HepG2 (cell line): ENCODE results near the gene SWSAP1. TPM values are rescaled to one million over a fixed set of nuclear protein-coding genes. Genes with fewer than 3 reads are reported as not detected.

Experiments
- AGO1 ChIP-seq: fragments of 200-400 bp; formaldehyde crosslinking; IDR thresholded peaks from 2 replicates; pipeline ENCODE4 v1.6.1; 2017; ENCODE audit warnings: mild to moderate bottlenecking, low read depth, low read length, moderate library complexity; ENCODE audit not compliant: poor library complexity, severe bottlenecking
- MED1 ChIP-seq: sonication (generic); formaldehyde crosslinking; IDR thresholded peaks from 2 replicates; pipeline ENCODE4 v1.4.0; 2020; ENCODE audit warnings: missing genetic modification reagents
- NRL ChIP-seq: sonication (generic); formaldehyde crosslinking; IDR thresholded peaks from 2 replicates; pipeline ENCODE4 v1.5.0; 2020; ENCODE audit warnings: missing genetic modification reagents, mild to moderate bottlenecking, moderate library complexity, borderline replicate concordance
- RORA ChIP-seq: sonication (generic); formaldehyde crosslinking; IDR thresholded peaks from 2 replicates; pipeline ENCODE4 v1.5.0; 2020; ENCODE audit warnings: mild to moderate bottlenecking, missing genetic modification reagents, moderate library complexity
- SP1 ChIP-seq, 2 experiments: fragments of 450-650 bp in 1 of 2; sonication (generic) in 1 of 2; formaldehyde crosslinking in 1 of 2; IDR thresholded peaks; 2 replicates each; pipeline versions ENCODE4 v1.4.0 to v1.6.1; 2016 to 2020; ENCODE audit warnings: missing genetic modification reagents in 1 of 2
- ZNF263 ChIP-seq: sonication (generic); formaldehyde crosslinking; IDR thresholded peaks from 2 replicates; pipeline ENCODE4 v1.4.0; 2020; ENCODE audit warnings: missing genetic modification reagents
- polyA plus RNA-seq, 8 experiments: library from polyadenylated mRNA; depleted of rRNA in 3 of 8; stranded (reverse) in 7 of 8; unstranded in 1 of 8; fragments of >200 nt; fragmentation: Illumina TruSeq in 4 of 8; extraction: Trizol in 4 of 8; gene quantifications; 2 replicates each; pipeline versions ENCODE4 v1.2.1 to v1.2.3, GENCODE V29; 2011 to 2016; ENCODE audit warnings: low read depth in 4 of 8, missing spikeins in 1 of 8, mixed read lengths in 1 of 8; ENCODE audit not compliant: insufficient read depth in 1 of 8
- total RNA-seq, 5 experiments: library from RNA; depleted of rRNA; stranded (reverse); fragments of >200 nt; fragmentation: Illumina TruSeq; extraction: Trizol; gene quantifications; 2 replicates each; pipeline ENCODE4 v1.2.3, GENCODE V29; 2016; ENCODE audit warnings: low read depth in 1 of 5
- TF ChIP-seq, protein P1 (sequence below): IDR thresholded peaks from 2 replicates; pipeline ENCODE4 v1.6.1; 2016
- TF ChIP-seq, protein P2 (sequence below): IDR thresholded peaks from 2 replicates; pipeline ENCODE4 v1.6.1; 2016; ENCODE audit warnings: missing genetic modification reagents, missing compliant biosample characterization
- TF ChIP-seq, protein P3 (sequence below): sonication (generic); formaldehyde crosslinking; IDR thresholded peaks from 2 replicates; pipeline ENCODE4 v1.8.0; 2022; ENCODE audit warnings: missing genetic modification reagents, mild to moderate bottlenecking, inconsistent platforms, borderline replicate concordance
- TF ChIP-seq, protein P4 (sequence below): sonication (generic); formaldehyde crosslinking; IDR thresholded peaks from 2 replicates; pipeline ENCODE4 v1.4.0; 2020; ENCODE audit warnings: missing genetic modification reagents
- TF ChIP-seq, protein P5 (sequence below): sonication (generic); formaldehyde crosslinking; IDR thresholded peaks from 2 replicates; pipeline ENCODE4 v1.4.0; 2020; ENCODE audit warnings: mild to moderate bottlenecking, missing genetic modification reagents, borderline replicate concordance
- TF ChIP-seq, protein P6 (sequence below): sonication (generic); formaldehyde crosslinking; IDR thresholded peaks from 2 replicates; pipeline ENCODE4 v1.8.0; 2023; ENCODE audit warnings: mild to moderate bottlenecking, missing genetic modification reagents

The SWSAP1 gene
- total and polyA plus RNA-seq, 2 of the 13 experiments (the other 11 are each of a cell fraction or from before 2014, with no cell fraction given): 2.7 to 3.3 TPM

DNA sequence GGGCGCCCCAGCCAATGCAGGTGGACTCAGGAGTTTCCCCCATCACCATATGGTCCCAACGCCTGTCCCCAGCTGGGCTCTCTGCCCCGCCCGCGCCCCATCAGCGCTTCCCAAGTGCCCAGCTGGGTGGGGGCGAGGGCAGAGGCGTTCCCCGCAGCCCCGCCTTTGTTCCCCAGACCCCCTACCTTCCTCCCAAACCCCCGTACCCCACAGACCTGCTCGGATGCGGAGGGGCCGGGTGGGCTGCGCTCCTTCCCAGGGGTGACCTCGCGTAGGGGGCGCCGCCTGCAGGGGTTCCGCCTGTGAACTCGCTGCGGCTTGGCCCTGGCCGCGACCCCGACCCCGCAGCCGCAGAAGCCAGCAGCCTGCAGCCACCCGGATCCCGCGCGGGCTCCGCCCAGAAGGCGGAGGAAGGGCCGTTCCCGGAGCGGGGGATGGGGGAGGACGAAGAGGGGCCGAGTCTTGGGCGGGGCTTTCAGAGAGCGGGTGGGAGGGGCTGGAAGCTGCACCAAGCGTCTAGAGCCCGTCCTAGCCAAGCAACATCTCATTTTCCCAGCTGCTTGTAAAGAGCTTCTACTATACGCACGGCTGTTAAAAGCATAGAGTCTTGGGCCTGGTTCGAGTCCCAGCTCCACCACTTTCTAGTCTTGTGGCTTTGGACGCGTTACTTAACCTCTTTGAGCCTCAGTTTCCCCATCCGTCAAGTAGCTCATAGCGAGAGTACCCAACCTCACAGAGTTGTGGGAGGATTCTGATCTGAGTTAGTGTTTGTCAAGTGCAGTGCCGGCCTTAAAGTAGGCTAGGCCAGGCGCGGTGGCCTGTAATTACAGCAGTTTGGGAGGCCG lies 35.0 kb upstream of the SWSAP1 start, which contains the start of gene RAB3D (continued):
- TF ChIP-seq, protein P1, sequence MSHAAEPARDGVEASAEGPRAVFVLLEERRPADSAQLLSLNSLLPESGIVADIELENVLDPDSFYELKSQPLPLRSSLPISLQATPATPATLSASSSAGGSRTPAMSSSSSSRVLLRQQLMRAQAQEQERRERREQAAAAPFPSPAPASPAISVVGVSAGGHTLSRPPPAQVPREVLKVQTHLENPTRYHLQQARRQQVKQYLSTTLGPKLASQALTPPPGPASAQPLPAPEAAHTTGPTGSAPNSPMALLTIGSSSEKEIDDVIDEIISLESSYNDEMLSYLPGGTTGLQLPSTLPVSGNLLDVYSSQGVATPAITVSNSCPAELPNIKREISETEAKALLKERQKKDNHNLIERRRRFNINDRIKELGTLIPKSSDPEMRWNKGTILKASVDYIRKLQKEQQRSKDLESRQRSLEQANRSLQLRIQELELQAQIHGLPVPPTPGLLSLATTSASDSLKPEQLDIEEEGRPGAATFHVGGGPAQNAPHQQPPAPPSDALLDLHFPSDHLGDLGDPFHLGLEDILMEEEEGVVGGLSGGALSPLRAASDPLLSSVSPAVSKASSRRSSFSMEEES (CRISPR knock-in tag): 0 out of 2 replicates have a peak, but pooled peaks have one; percentile 14
- no peak for TF ChIP-seq RORA (CRISPR knock-in tag)
- peak; percentile 40; the same call in 1 of the 2 replicates for TF ChIP-seq ZNF263
- 0 out of 2 replicates have a peak, but pooled peaks have one; percentile 12 for TF ChIP-seq NRL (CRISPR knock-in tag)
- TF ChIP-seq, protein P2, sequence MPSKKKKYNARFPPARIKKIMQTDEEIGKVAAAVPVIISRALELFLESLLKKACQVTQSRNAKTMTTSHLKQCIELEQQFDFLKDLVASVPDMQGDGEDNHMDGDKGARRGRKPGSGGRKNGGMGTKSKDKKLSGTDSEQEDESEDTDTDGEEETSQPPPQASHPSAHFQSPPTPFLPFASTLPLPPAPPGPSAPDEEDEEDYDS (CRISPR knock-in tag): peak; percentile 34; the same call in 1 of the 2 replicates
- no peak for TF ChIP-seq SP1 (IDR thresholded peaks at IDR 0.05)
- 0 out of 2 replicates have a peak, but pooled peaks have one; percentile 15 for TF ChIP-seq SP1 (CRISPR knock-in tag; IDR thresholded peaks at IDR 0.05)
- peak; percentile 53; the same call in 1 of the 2 replicates for TF ChIP-seq MED1 (CRISPR knock-in tag)
- TF ChIP-seq, protein P3, sequence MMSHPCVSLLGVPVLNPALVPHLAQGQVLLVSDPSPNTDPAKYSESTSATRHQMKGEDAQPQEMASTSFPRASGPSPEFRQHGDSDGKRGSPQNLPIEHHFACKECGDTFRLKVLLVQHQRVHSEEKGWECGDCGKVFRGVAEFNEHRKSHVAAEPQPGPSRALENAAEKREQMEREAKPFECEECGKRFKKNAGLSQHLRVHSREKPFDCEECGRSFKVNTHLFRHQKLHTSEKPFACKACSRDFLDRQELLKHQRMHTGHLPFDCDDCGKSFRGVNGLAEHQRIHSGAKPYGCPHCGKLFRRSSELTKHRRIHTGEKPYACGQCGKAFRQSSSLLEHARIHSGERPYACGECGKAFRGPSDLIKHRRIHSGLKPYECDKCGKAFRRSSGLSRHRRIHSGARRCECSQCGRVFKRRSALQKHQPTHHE (CRISPR knock-in tag): no peak
- TF ChIP-seq, protein P4, sequence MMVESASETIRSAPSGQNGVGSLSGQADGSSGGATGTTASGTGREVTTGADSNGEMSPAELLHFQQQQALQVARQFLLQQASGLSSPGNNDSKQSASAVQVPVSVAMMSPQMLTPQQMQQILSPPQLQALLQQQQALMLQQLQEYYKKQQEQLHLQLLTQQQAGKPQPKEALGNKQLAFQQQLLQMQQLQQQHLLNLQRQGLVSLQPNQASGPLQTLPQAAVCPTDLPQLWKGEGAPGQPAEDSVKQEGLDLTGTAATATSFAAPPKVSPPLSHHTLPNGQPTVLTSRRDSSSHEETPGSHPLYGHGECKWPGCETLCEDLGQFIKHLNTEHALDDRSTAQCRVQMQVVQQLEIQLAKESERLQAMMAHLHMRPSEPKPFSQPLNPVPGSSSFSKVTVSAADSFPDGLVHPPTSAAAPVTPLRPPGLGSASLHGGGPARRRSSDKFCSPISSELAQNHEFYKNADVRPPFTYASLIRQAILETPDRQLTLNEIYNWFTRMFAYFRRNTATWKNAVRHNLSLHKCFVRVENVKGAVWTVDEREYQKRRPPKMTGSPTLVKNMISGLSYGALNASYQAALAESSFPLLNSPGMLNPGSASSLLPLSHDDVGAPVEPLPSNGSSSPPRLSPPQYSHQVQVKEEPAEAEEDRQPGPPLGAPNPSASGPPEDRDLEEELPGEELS (CRISPR knock-in tag): peak; percentile 47; the same call in 1 of the 2 replicates
- TF ChIP-seq, protein P5, sequence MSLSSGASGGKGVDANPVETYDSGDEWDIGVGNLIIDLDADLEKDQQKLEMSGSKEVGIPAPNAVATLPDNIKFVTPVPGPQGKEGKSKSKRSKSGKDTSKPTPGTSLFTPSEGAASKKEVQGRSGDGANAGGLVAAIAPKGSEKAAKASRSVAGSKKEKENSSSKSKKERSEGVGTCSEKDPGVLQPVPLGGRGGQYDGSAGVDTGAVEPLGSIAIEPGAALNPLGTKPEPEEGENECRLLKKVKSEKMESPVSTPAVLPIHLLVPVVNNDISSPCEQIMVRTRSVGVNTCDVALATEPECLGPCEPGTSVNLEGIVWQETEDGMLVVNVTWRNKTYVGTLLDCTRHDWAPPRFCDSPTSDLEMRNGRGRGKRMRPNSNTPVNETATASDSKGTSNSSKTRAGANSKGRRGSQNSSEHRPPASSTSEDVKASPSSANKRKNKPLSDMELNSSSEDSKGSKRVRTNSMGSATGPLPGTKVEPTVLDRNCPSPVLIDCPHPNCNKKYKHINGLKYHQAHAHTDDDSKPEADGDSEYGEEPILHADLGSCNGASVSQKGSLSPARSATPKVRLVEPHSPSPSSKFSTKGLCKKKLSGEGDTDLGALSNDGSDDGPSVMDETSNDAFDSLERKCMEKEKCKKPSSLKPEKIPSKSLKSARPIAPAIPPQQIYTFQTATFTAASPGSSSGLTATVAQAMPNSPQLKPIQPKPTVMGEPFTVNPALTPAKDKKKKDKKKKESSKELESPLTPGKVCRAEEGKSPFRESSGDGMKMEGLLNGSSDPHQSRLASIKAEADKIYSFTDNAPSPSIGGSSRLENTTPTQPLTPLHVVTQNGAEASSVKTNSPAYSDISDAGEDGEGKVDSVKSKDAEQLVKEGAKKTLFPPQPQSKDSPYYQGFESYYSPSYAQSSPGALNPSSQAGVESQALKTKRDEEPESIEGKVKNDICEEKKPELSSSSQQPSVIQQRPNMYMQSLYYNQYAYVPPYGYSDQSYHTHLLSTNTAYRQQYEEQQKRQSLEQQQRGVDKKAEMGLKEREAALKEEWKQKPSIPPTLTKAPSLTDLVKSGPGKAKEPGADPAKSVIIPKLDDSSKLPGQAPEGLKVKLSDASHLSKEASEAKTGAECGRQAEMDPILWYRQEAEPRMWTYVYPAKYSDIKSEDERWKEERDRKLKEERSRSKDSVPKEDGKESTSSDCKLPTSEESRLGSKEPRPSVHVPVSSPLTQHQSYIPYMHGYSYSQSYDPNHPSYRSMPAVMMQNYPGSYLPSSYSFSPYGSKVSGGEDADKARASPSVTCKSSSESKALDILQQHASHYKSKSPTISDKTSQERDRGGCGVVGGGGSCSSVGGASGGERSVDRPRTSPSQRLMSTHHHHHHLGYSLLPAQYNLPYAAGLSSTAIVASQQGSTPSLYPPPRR (CRISPR knock-in tag): no peak
- TF ChIP-seq AGO1: no peak
- TF ChIP-seq, protein P6, sequence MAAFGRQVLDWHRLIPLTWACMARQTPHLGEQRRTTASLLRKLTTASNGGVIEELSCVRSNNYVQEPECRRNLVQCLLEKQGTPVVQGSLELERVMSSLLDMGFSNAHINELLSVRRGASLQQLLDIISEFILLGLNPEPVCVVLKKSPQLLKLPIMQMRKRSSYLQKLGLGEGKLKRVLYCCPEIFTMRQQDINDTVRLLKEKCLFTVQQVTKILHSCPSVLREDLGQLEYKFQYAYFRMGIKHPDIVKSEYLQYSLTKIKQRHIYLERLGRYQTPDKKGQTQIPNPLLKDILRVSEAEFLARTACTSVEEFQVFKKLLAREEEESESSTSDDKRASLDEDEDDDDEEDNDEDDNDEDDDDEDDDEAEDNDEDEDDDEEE: no peak
